Gastrocnemius medialis (tissue), 4 donors: Measurements from ENCODE around the gene PDE3B. TPM values are rescaled to one million over a fixed set of nuclear protein-coding genes. Genes with fewer than 3 reads are reported as not detected.
"Not testable (repeated sequence)": the region's sequence is repeated elsewhere in the genome, so short reads cannot be mapped to it uniquely, and the experiment has no call there.

Experiments
- ATAC-seq, 2 donors: fragments of 150-250 bp; one replicate each; pipeline ENCODE4 v1.9.1; 2016
- DNase-seq, 2 donors: peaks; one replicate each; pipeline ENCODE4 v3.0.0-alpha.2; 2019
- H3K27ac ChIP-seq, 4 donors: fragments of 200-600 bp; sonication (generic); 1 replicate in 1 of 4; 2 replicates in 3 of 4; pipeline ENCODE4 v1.5.1; 2016 to 2018; ENCODE audit warnings: mild to moderate bottlenecking in 2 of 4, moderate library complexity in 1 of 4
- H3K27me3 ChIP-seq, 3 donors: fragments of 200-600 bp; sonication (generic) in 2 of 3; 1 replicate in 1 of 3; 2 replicates in 2 of 3; pipeline versions ENCODE4 v1.5.1 to v1.6.0; 2016 to 2019; ENCODE audit warnings: mild to moderate bottlenecking in 1 of 3, moderate library complexity in 1 of 3
- H3K36me3 ChIP-seq, 2 donors: fragments of 200-600 bp; sonication (generic) in 1 of 2; one replicate each; pipeline ENCODE4 v1.5.1; 2017 to 2018
- H3K4me1 ChIP-seq, 2 donors: fragments of 200-600 bp; sonication (generic) in 1 of 2; one replicate each; pipeline ENCODE4 v1.5.1; 2016 to 2017; ENCODE audit warnings: mild to moderate bottlenecking in 2 of 2
- H3K4me3 ChIP-seq, 4 donors: fragments of 200-600 bp; sonication (generic) in 3 of 4; 1 replicate in 1 of 4; 2 replicates in 3 of 4; pipeline ENCODE4 v1.5.1; 2016 to 2019; ENCODE audit warnings: mild to moderate bottlenecking in 2 of 4
- H3K9me3 ChIP-seq, 3 donors: fragments of 200-600 bp; sonication (generic) in 2 of 3; 1 replicate in 1 of 3; 2 replicates in 2 of 3; pipeline ENCODE4 v1.5.1; 2016 to 2019
- CTCF ChIP-seq, 5 experiments: fragments of 450-650 bp in 3 of 5; fragments of 200-600 bp in 2 of 5; sonication (generic) in 2 of 5; IDR thresholded peaks in 4 of 5; conservative IDR thresholded peaks in 1 of 5; 1 replicate in 4 of 5; 2 replicates in 1 of 5; pipeline ENCODE4 v1.5.1; 2016 to 2019; ENCODE audit warnings: antibody characterized with exemption in 5 of 5, mild to moderate bottlenecking in 3 of 5, moderate library complexity in 3 of 5
- POLR2A ChIP-seq, 2 donors: fragments of 450-650 bp; IDR thresholded peaks; one replicate each; pipeline ENCODE4 v1.6.1; 2017; ENCODE audit warnings: antibody characterized with exemption in 2 of 2, mild to moderate bottlenecking in 2 of 2, moderate library complexity in 2 of 2
- in situ Hi-C, 4 donors: fragments of 200-750 bp; cut with MboI; loops; one replicate each; pipeline versions ENCODE4 v1.15.0 to v1.8.0; 2017; ENCODE audit warnings: low sequenced_read_pairs in 4 of 4
- intact Hi-C: fragments of 100-400 bp; cut with DNase I; formaldehyde crosslinking; loops from one replicate; pipeline ENCODE4 v1.15.1; 2023; ENCODE audit warnings: low total_unique reads
- total RNA-seq, 4 donors: library from RNA; depleted of rRNA; stranded (reverse); fragments of >200 nt; gene quantifications; one replicate each; pipeline versions ENCODE4 v1.1.0 to v1.2.3, GENCODE V29; 2016

The PDE3B gene
- total RNA-seq, 4 donors from 2014 or later = 0.39 to 1.1 (median 0.76) TPM

GRCh38 chr11:14722496-14722895, 78.9 kb downstream of the PDE3B start:
- in situ Hi-C loops (no loop called here), intact Hi-C loops (no loop called here)
- Histone ChIP-seq H3K36me3 (no peaks in the 10 kb centered on the region), H3K27ac (no peak overlapping the region), H3K27me3 (no peaks in the 10 kb centered on the region), H3K4me1 (no peaks in the 10 kb centered on the region), H3K4me3 (no peak overlapping the region), H3K9me3 (no peaks in the 10 kb centered on the region)
- no peak for ATAC-seq
- DNase-seq = no peak
- TF ChIP-seq CTCF (IDR thresholded peaks at IDR 0.05 in 4 of 5, conservative IDR thresholded peaks at IDR 0.05 in 1 of 5) = no peak
- TF ChIP-seq POLR2A (IDR thresholded peaks at IDR 0.05) = no peak

GRCh38 chr11:14725150-14725549, 81.5 kb downstream of the PDE3B start:
- H3K27me3 ChIP-seq = no peaks in the 10 kb centered on the region
- H3K4me1 ChIP-seq = no peaks in the 10 kb centered on the region
- no peak overlapping the region for H3K27ac ChIP-seq
- ATAC-seq = no peak
- no peak overlapping the region for H3K4me3 ChIP-seq
- TF ChIP-seq CTCF (IDR thresholded peaks at IDR 0.05 in 4 of 5, conservative IDR thresholded peaks at IDR 0.05 in 1 of 5) = no peak
- TF ChIP-seq POLR2A (IDR thresholded peaks at IDR 0.05) = no peak
- in situ Hi-C loops (no loop called here), intact Hi-C loops (no loop called here)
- no peaks in the 10 kb centered on the region for H3K36me3 ChIP-seq
- no peaks in the 10 kb centered on the region for H3K9me3 ChIP-seq
- no peak for DNase-seq

GRCh38 chr11:14727215-14727614, 83.6 kb downstream of the PDE3B start:
- no peaks in the 10 kb centered on the region for H3K36me3 ChIP-seq
- no peaks in the 10 kb centered on the region for H3K27me3 ChIP-seq
- DNase-seq (no peak), ATAC-seq (no peak)
- H3K4me3 ChIP-seq = no peak overlapping the region
- H3K9me3 ChIP-seq = no peaks in the 10 kb centered on the region
- in situ Hi-C loops = no loop called here
- no peak for TF ChIP-seq POLR2A (IDR thresholded peaks at IDR 0.05)
- no peak for TF ChIP-seq CTCF (IDR thresholded peaks at IDR 0.05 in 4 of 5, conservative IDR thresholded peaks at IDR 0.05 in 1 of 5)
- intact Hi-C loops = no loop called here
- no peak overlapping the region for H3K27ac ChIP-seq
- H3K4me1 ChIP-seq = no peaks in the 10 kb centered on the region

GRCh38 chr11:14727746-14728145, 84.1 kb downstream of the PDE3B start:
- no peak for DNase-seq
- no peak overlapping the region for H3K4me3 ChIP-seq
- no peak for TF ChIP-seq CTCF (IDR thresholded peaks at IDR 0.05 in 4 of 5, conservative IDR thresholded peaks at IDR 0.05 in 1 of 5)
- TF ChIP-seq POLR2A (IDR thresholded peaks at IDR 0.05) = no peak
- in situ Hi-C loops (no loop called here), intact Hi-C loops (no loop called here)
- H3K9me3 ChIP-seq = no peaks in the 10 kb centered on the region
- no peaks in the 10 kb centered on the region for H3K36me3 ChIP-seq
- no peaks in the 10 kb centered on the region for H3K4me1 ChIP-seq
- no peaks in the 10 kb centered on the region for H3K27me3 ChIP-seq
- no peak for ATAC-seq
- no peak overlapping the region for H3K27ac ChIP-seq

GRCh38 chr11:14740539-14740938, 96.9 kb downstream of the PDE3B start:
- H3K9me3 ChIP-seq, H3K4me3 ChIP-seq, H3K27ac ChIP-seq, H3K27me3 ChIP-seq, DNase-seq, H3K4me1 ChIP-seq, intact Hi-C loops, ATAC-seq, H3K36me3 ChIP-seq, in situ Hi-C loops: not testable (repeated sequence)
